Astrocyte of the hippocampus (primary cell): Measurements from ENCODE around the gene SNAI3.
A peak's percentile ranks its signal among the peaks of the same experiment; 100 is the strongest.
"Not testable (repeated sequence)": the region's sequence is repeated elsewhere in the genome, so short reads cannot be mapped to it uniquely, and the experiment has no call there.

ENCODE experiments used
- DNase-seq: peaks from one replicate; pipeline ENCODE4 v3.0.0; 2011; ENCODE audit warnings: low read depth, low spot score

Gene SNAI3

DNA sequence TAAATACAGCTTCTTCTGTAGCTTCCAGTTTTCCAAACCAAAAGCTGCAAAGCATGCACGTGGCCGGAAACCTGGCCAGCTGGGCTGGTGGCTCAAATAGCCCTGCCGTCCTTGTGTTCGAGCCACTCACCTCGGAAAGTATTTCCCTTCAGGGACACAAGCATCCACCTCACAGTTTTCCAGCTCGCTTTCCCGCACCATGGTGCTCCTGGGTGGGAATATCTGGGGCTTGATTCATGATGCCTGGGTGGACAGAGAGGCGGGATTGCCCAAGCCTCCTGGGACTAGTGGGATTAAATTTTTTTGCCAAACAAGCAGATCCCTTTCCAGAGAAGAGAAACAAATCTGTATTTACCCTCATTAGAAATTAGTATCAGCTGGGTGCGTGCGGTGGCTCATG is 16.3 kb downstream of the SNAI3 start:
- DNase-seq, result no peak

DNA sequence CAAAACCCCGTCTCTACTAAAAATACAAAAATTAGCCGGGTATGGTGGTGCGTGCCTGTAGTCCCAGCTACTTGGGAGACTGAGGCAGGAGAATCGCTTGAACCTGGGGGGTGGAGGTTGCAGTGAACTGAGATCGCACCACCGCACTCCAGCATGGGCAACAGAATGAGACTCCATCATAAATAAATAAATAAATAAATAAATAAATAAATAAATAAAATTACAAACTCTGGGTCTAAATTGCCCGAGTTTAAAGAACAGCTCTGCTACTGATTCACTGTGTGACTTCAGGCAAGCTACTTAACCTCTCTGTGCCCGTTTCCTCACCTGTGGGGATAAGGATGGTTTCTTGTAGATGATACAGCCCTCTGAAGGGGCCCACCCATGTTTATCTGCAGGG is 16.8 kb downstream of the SNAI3 start:
- not testable (repeated sequence) for DNase-seq

GRCh38 chr16:88667461-88667860 is 18.8 kb downstream of the SNAI3 start:
- DNase-seq, result no peak

DNA sequence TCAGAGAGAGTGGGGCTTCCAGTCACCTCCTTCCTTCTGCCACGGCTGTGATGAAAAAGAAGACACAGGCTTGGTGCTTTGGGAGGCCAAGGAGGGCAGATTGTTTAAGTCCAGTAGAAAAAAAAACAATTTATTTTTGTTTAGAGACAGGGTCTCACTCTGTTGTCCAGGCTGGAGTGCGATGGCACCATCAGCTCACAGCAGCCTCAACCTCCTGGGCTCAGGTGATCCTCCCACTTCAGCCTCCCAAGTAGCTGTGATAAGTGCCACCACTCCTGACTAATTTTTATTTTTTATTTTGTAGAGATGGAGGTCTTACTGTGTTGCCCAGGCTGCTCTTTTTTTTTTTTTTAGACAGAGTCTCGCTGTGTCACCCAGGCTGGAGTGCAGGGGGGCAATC is 20.7 kb downstream of the SNAI3 start:
- DNase-seq, result no peak

GRCh38 chr16:88665148-88665547 is 21.2 kb downstream of the SNAI3 start:
- DNase-seq, result no peak

- peak; percentile 99 for DNase-seq
Measured at GRCh38 chr16:88662843-88663606, 23.3 kb downstream of the SNAI3 start, which contains the start of gene MVD. MVD (minus strand) TSS chr16:88663091; CDS start chr16:88663080, 11 bp downstream.

DNA sequence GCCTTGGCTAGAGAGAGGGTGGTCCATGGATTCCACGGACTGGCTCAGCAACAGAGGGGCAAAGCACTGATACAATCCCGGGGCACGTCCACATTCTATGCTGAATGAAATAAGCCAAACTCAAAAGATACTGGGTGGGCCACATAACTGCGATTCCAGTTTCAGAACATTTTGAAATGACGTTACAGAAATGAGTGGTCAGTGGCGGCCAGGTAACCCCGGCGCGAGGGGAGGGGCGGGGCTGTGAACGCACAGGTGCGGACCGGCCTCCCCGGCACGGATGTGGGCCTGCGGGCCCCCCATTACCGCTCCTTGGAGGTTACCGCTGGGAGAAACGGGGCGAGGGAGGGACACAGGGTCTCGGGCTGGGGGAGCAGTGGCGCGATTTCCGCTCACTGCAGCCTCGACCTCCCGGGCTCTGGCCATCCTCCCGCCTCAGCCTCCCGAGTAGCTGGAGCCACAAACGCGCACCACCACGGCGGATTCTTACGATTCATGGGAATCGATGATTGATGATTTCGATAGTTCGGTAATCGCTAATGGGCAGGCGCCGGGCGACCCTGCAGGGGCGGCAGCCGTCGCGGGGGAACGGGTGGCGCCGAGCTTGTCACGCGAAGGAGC is 24.0 kb downstream of the SNAI3 start:
- peak; percentile 30 for DNase-seq

DNA sequence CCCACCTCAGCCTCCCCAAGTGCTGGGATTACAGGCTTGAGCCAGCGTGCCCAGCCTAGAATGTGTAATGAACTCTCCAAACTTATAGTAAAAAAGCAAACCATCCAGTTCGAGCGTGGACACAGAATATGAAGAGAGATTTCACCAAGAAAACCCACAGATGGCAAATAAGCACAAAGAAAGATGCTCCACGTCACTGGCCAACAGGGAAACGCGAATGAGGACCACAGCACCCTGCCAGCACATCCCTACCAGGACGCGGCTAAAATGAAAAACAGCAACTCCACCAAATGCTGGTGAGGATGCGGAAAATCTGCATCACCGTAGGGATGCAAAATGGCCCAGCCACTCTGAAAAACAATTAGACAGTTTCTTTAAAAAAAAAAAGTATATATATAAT is 24.8 kb downstream of the SNAI3 start:
- DNase-seq, result no peak

GRCh38 chr16:88659160-88659559 is 27.1 kb downstream of the SNAI3 start:
- no peak for DNase-seq

GRCh38 chr16:88658714-88659113 is 27.6 kb downstream of the SNAI3 start:
- DNase-seq, result no peak

DNA sequence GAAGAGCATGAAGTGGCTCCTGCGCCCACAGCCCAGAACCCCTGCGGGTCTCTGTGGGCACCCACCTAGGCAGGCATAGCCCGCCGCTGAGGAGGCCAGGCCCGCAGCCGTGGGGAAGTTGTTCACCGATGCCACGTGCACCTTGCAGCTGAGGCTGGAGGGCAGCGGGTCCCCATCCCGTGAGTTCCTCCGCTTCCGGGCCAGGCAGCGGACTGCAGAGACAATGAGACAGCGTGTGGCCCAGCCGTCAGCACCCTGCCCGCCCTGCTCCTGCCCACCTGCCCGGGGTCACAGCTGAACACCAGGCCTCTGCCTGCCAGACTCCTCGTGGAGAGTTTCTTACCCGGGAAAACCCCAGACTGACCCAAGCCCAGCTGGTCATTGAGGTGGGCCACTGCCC is 28.9 kb downstream of the SNAI3 start:
- DNase-seq, result no peak

DNA sequence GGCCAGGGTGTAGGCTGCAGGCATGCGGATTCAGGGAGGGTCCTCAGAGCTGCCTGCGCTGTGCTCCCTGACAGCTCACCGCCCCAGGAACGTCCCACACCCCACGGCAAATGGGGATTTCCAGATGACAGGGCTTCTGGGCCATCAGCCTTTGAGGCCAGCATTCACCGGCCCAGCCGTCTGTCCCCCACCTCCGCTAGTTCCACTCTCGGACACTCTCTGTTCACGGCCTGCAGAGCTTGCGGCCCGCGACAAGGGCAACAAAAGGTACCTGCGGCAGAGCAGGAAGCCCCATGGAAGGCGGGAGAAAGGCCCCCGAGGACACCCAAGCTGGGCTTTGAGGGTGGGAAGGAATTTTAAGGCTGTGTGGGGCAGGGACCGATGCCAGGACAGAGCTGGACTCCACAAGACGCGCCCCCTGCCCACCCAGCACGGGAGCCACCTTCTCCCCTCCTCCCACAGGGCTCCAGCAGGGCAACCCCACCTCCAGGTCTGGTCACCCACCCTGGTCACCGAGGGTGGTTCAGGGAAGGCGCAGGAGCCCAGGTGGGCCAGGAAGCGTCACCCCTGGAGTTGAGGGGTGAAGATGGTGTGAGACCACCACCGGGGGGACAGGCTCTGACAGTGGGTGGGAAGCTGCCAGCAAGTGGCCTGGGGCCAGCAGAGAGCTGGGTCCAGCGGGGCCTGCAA is 29.9 kb downstream of the SNAI3 start:
- DNase-seq, result no peak

DNA sequence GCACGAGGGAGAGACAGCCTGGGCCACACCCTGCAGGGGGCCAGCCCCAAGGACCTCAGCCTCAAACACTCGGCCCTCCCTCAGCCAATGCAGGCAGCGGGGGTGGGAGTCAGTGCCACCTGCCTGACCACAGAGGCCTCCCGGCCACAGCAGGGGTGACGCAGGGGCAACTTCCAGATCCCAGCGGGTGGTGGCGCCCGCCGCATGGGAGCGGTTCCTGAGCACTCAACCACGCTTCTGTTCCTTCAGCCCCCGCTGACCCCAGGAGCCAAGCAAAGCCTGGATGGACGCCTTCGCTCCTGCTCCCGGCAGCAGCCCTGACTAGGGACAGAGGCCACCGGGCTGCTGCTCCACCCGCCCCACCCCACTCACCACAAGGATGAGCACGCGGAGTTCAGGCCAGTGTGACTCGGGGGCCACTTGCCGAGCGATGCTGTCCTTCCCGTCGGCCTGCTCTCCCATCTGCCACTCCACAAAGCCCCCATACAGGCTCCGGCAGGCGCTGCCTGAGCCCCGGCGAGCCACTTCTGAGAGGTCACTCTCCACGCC is 30.5 kb downstream of the SNAI3 start:
- no peak for DNase-seq

DNA sequence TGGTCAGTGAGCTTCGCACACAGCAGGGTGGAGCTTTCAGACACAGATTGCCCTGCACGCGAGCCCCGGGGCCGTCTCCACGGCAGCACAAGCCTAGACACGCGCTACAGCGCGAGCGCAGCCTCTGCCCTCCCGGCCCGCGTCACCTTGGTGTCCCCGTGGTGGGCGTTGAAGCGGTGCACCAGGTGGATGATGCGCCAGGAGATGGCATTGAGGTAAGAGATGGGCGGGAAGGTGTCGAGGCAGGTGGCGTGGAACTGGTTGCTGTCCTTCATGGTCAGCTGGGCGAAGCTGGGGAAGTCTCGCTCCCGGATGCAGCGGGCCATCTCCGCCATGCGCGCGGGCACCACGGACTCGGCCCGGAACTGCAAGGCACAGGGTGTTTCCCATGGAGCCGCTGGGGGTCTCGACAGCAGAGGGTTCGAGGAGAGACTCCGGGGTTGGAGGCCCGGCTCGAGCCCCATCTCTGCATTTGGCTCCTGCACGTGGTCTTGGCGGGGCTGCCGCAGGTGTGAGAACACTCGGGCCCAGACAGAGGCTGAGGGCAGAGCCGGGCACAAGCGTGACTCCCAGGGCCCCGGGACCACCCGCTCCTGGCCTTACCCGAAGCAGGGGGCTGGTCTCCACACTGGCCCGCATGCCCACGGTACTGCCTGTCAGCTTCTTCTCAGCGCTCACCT is 31.1 kb downstream of the SNAI3 start:
- no peak for DNase-seq

DNA sequence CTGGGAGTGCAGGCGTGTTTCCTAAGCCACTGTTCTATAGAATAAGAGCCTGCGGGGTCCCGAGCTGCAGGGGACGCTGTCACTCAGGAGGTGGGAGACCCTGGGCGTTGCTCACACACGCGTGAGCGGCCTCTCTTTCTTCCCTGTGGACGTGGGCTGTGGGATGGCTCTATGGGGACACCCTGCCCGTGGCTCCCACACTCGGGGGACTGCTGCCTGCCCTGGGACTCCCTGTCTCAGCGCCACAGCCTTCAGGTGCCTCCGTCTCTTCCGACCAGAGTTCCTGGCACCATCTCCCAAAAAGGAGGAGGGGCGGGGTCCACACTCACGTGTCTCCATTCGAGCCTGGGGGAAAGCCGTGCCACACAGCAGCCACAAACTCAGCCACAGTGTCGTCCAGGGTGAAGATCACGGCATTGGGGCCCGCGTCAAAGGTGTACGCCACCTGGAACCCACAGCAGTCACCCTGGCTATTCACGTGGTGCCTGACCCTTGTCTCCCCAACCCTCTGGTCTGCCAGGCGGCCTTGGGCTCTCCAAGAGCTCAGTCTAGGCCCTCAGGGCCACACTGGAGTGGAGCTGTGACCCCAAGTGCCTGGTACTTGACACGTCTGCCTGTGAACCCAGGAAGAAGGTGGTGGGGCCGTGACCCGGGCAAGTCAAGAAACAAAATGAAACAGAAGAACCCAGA is 31.8 kb downstream of the SNAI3 start:
- DNase-seq, result no peak

GRCh38 chr16:88653596-88654362 is 32.5 kb downstream of the SNAI3 start:
- DNase-seq, result no peak

DNA sequence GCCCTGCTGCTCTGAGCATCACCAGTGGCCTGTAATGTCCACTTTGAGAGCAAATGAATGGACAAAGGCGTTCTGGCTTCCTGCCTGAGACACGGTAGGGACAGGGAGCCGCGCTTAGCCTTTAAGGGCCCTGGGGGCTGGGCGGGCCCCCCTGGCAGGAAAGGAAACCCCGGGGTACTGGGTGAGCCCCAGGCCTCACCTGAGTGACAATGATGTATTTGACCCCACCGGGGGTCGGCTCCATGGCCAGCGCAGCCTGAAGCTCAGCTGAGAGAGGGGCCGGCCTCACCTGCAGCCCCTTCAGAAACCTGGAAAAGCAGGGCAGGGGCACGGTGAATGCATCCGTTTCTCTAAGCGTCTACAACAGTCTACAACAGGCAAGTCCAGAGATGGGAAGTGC is 33.2 kb downstream of the SNAI3 start:
- DNase-seq, result no peak

DNA sequence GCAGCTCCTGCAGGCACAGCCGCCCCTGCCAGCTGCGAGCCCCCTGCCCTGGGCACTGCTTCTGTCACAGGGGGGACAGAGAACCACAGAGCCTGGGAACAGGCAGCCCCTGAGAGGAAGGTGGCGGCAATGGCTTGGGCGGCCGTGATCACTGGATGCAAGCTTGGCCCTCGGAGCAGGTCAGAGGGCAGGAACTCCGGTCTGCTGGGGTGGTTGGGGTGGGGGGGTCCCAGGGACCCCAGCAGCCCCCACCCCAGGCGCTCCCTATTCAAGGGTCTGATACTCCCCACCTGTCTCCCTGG is 33.6 kb downstream of the SNAI3 start:
- no peak for DNase-seq

- DNase-seq, result no peak
Measured at GRCh38 chr16:88651989-88652761, 34.1 kb downstream of the SNAI3 start.
